H9 (cell line): ENCODE data around the gene PHF10. TPM values are rescaled to one million over a fixed set of nuclear protein-coding genes. Genes with fewer than 3 reads are reported as not detected.

ENCODE experiments used
- DNase-seq: peaks from one replicate; pipeline ENCODE4 v3.0.0-alpha.2; 2017
- H2AFZ ChIP-seq: one replicate; pipeline ENCODE4 v1.6.1; 2013; ENCODE audit warnings: mild to moderate bottlenecking, low read length, control low read depth, moderate library complexity
- H2AK5ac ChIP-seq: 2 replicates; pipeline ENCODE4 v1.6.1; 2013; ENCODE audit warnings: low read length, control low read depth, mixed read lengths; ENCODE audit not compliant: insufficient read length
- H2BK120ac ChIP-seq: one replicate; pipeline ENCODE4 v1.6.1; 2013; ENCODE audit warnings: low read depth, mild to moderate bottlenecking, low read length, control low read depth, inconsistent platforms; ENCODE audit not compliant: poor library complexity, severe bottlenecking
- H2BK12ac ChIP-seq: 2 replicates; pipeline ENCODE4 v1.6.1; 2013; ENCODE audit warnings: low read length, control low read depth, mixed read lengths, low read depth; ENCODE audit not compliant: insufficient read length
- H2BK15ac ChIP-seq: 2 replicates; pipeline ENCODE4 v1.6.1; 2013; ENCODE audit warnings: low read depth, low read length, control low read depth
- H2BK20ac ChIP-seq: one replicate; pipeline ENCODE4 v1.6.1; 2013; ENCODE audit warnings: low read depth, mild to moderate bottlenecking, low read length, control low read depth, inconsistent platforms; ENCODE audit not compliant: poor library complexity, severe bottlenecking
- H2BK5ac ChIP-seq: 2 replicates; pipeline ENCODE4 v1.6.1; 2013; ENCODE audit warnings: low read length, control low read depth, mixed read lengths; ENCODE audit not compliant: insufficient read length
- H3K14ac ChIP-seq: 2 replicates; pipeline ENCODE4 v1.6.1; 2013; ENCODE audit warnings: low read length, control low read depth; ENCODE audit not compliant: insufficient read depth
- H3K18ac ChIP-seq: 2 replicates; pipeline ENCODE4 v1.6.1; 2013; ENCODE audit warnings: low read depth, mild to moderate bottlenecking, mixed read lengths, low read length, control low read depth; ENCODE audit not compliant: insufficient read length
- H3K23ac ChIP-seq: 2 replicates; pipeline ENCODE4 v1.6.1; 2013; ENCODE audit warnings: low read length, control low read depth, mixed read lengths, low read depth; ENCODE audit not compliant: insufficient read length
- H3K23me2 ChIP-seq: 2 replicates; pipeline ENCODE4 v1.6.1; 2013; ENCODE audit warnings: low read depth, mild to moderate bottlenecking, mixed read lengths, low read length, control low read depth; ENCODE audit not compliant: insufficient read length, poor library complexity, severe bottlenecking
- H3K27ac ChIP-seq: 2 replicates; pipeline ENCODE4 v1.5.1; 2013; ENCODE audit warnings: low read length, control low read depth, mixed read lengths, low read depth; ENCODE audit not compliant: insufficient read length
- H3K27me3 ChIP-seq: 2 replicates; pipeline ENCODE4 v1.6.1; 2013; ENCODE audit warnings: low read length, control low read depth, inconsistent platforms; ENCODE audit not compliant: insufficient read depth
- H3K4ac ChIP-seq: 2 replicates; pipeline ENCODE4 v1.6.1; 2013; ENCODE audit warnings: low read depth, mild to moderate bottlenecking, control low read depth, inconsistent platforms, low read length, moderate library complexity
- H3K4me1 ChIP-seq: 2 replicates; pipeline ENCODE4 v1.6.1; 2013; ENCODE audit warnings: low read length, control low read depth, inconsistent platforms; ENCODE audit not compliant: insufficient read depth
- H3K4me2 ChIP-seq: 2 replicates; pipeline ENCODE4 v1.6.1; 2013; ENCODE audit warnings: low read length, control low read depth, mixed read lengths; ENCODE audit not compliant: insufficient read length, insufficient read depth
- H3K56ac ChIP-seq: 2 replicates; pipeline ENCODE4 v1.6.1; 2013; ENCODE audit warnings: low read depth, mild to moderate bottlenecking, mixed read lengths, low read length, control low read depth; ENCODE audit not compliant: insufficient read length
- H3K79me1 ChIP-seq: 2 replicates; pipeline ENCODE4 v1.6.1; 2013; ENCODE audit warnings: low read depth, mild to moderate bottlenecking, moderate library complexity, low read length, control low read depth, inconsistent platforms; ENCODE audit not compliant: insufficient read depth, poor library complexity, severe bottlenecking
- H3K79me2 ChIP-seq: 2 replicates; pipeline ENCODE4 v1.6.1; 2013; ENCODE audit warnings: low read length, control low read depth, inconsistent platforms; ENCODE audit not compliant: insufficient read depth
- H3K9ac ChIP-seq: 2 replicates; pipeline ENCODE4 v1.6.1; 2013; ENCODE audit warnings: low read length, control low read depth, mixed read lengths; ENCODE audit not compliant: insufficient read length; ENCODE audit errors: extremely low read depth
- H3K9me3 ChIP-seq: one replicate; pipeline ENCODE4 v1.6.1; 2013; ENCODE audit warnings: low read depth, low read length, inconsistent platforms; ENCODE audit not compliant: control insufficient read depth
- H3T11ph ChIP-seq: one replicate; pipeline ENCODE4 v1.6.1; 2013; ENCODE audit warnings: mild to moderate bottlenecking, low read length, control low read depth, inconsistent platforms
- H4K20me1 ChIP-seq: one replicate; pipeline ENCODE4 v1.6.1; 2013; ENCODE audit not compliant: control insufficient read depth, insufficient read length, insufficient read depth
- H4K5ac ChIP-seq: 2 replicates; pipeline ENCODE4 v1.6.1; 2013; ENCODE audit warnings: low read depth, mild to moderate bottlenecking, mixed read lengths, low read length, control low read depth; ENCODE audit not compliant: insufficient read length
- H4K8ac ChIP-seq: replicated peaks from 2 replicates; pipeline ENCODE4 v1.6.1; 2013; ENCODE audit warnings: low read length, control low read depth, mixed read lengths, low read depth; ENCODE audit not compliant: insufficient read length
- H4K91ac ChIP-seq: 2 replicates; pipeline ENCODE4 v1.6.1; 2013; ENCODE audit warnings: low read depth, mild to moderate bottlenecking, moderate library complexity, mixed read lengths, low read length, control low read depth; ENCODE audit not compliant: insufficient read length
- H3K27ac Mint-ChIP-seq, 3 experiments: 2 replicates in 2 of 3; 3 replicates in 1 of 3; pipeline ENCODE4 v1.8.0; 2020 to 2021; ENCODE audit warnings: mixed read lengths in 3 of 3, mild to moderate bottlenecking in 1 of 3, moderate library complexity in 1 of 3
- H3K27me3 Mint-ChIP-seq: 2 replicates; pipeline ENCODE4 v1.8.0; 2021; ENCODE audit warnings: low read depth, mild to moderate bottlenecking, moderate library complexity, mixed read lengths
- H3K36me3 Mint-ChIP-seq, 3 experiments: 2 replicates in 2 of 3; 3 replicates in 1 of 3; pipeline ENCODE4 v1.8.0; 2020 to 2021; ENCODE audit warnings: low read depth in 3 of 3, mixed read lengths in 3 of 3; ENCODE audit not compliant: insufficient read depth in 1 of 3
- H3K4me1 Mint-ChIP-seq, 2 experiments: 2 replicates each; pipeline ENCODE4 v1.8.0; 2020; ENCODE audit warnings: mixed read lengths in 2 of 2
- H3K4me3 Mint-ChIP-seq, 2 experiments: 2 replicates in 1 of 2; 3 replicates in 1 of 2; pipeline ENCODE4 v1.8.0; 2020 to 2021; ENCODE audit warnings: mild to moderate bottlenecking in 2 of 2, mixed read lengths in 2 of 2, moderate library complexity in 1 of 2
- H3K9me3 Mint-ChIP-seq, 2 experiments: 2 replicates in 1 of 2; 3 replicates in 1 of 2; pipeline ENCODE4 v1.8.0; 2020; ENCODE audit warnings: mild to moderate bottlenecking in 2 of 2, mixed read lengths in 2 of 2, moderate library complexity in 1 of 2
- WGBS: extraction: QIAGEN DNeasy Blood & Tissue Kit; methylation state at CpG from one replicate; pipeline ENCODE4 v1.1.7; 2013; ENCODE audit warnings: missing lambda C conversion rate, low lambda C conversion rate, mixed read lengths; ENCODE audit not compliant: insufficient read length; ENCODE audit errors: extremely low coverage; 5-methylcytosine and 5-hydroxymethylcytosine counted together
- total RNA-seq: library from RNA; stranded (reverse); gene quantifications from 2 replicates; pipeline ENCODE4 v1.2.1, GENCODE V29; 2021
- TF ChIP-seq, protein P1 (sequence below): fragments of 200-600 bp; sonication (generic); conservative IDR thresholded peaks from 3 replicates; pipeline ENCODE4 v1.8.0; 2021; ENCODE audit warnings: antibody characterized with exemption, mild to moderate bottlenecking

The PHF10 gene
- total RNA-seq, 1 experiment from 2014 or later, result 59.0 TPM

DNA sequence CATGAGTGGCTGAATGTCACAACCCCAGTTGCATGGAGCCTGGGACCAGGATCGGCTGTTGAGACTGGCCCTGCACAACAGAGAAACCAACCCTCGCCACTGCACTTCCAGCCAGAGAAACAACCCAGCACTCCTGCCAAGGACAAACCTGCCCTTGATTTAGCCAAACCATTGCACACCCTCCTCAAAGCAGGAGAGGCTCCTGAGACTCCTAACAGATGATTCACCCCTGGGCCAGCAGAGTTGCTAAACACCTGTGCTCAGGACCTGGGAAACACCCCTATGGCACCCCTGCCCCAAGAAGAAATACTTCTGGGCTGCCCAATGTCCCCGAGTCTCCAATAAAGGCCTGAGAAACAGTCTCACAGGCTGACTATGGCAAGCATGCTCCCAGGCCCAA, 40.2 kb downstream of the PHF10 start:
- H2BK12ac ChIP-seq, result no peak overlapping the region
- no peak overlapping the region for H3K14ac ChIP-seq
- H3K36me3 Mint-ChIP-seq, result peaks cover 68 to 78% (median 76%) of the 10 kb centered on the region in 3 experiments
- no peak overlapping the region for H3K4ac ChIP-seq
- H4K91ac ChIP-seq, result no peak overlapping the region
- no peak overlapping the region for H4K8ac ChIP-seq
- no peak overlapping the region for H3T11ph ChIP-seq
- no peak overlapping the region for H4K5ac ChIP-seq
- no peak overlapping the region for H2BK120ac ChIP-seq
- no peaks in the 10 kb centered on the region for H3K27me3 Mint-ChIP-seq
- H2AFZ ChIP-seq, result no peak overlapping the region
- peaks cover 13 to 14% of the 10 kb centered on the region in 2 experiments for H3K9me3 Mint-ChIP-seq
- no peak overlapping the region for H2BK20ac ChIP-seq
- no CpG with 5 or more reads among the region's 3 CpGs for WGBS
- H3K9me3 ChIP-seq, result no peaks in the 10 kb centered on the region
- H3K79me1 ChIP-seq, result peaks cover 12% of the 10 kb centered on the region
- no peak overlapping the region for H3K18ac ChIP-seq
- H3K4me2 ChIP-seq, result no peak overlapping the region
- peak overlapping the region in 2 of 3 experiments; percentile 32 to 81; a peak in 3 of 7 replicates for H3K27ac Mint-ChIP-seq
- peaks cover 4% of the 10 kb centered on the region; the same call in 1 of the 2 replicates for H3K79me2 ChIP-seq
- H3K4me1 Mint-ChIP-seq, result no peaks in the 10 kb centered on the region
- DNase-seq, result no peak
- no peaks in the 10 kb centered on the region for H3K27me3 ChIP-seq
- H2BK5ac ChIP-seq, result no peak overlapping the region
- H3K27ac ChIP-seq, result no peak overlapping the region
- no peak overlapping the region for H2BK15ac ChIP-seq
- H3K56ac ChIP-seq, result no peak overlapping the region
- TF ChIP-seq, protein P1, sequence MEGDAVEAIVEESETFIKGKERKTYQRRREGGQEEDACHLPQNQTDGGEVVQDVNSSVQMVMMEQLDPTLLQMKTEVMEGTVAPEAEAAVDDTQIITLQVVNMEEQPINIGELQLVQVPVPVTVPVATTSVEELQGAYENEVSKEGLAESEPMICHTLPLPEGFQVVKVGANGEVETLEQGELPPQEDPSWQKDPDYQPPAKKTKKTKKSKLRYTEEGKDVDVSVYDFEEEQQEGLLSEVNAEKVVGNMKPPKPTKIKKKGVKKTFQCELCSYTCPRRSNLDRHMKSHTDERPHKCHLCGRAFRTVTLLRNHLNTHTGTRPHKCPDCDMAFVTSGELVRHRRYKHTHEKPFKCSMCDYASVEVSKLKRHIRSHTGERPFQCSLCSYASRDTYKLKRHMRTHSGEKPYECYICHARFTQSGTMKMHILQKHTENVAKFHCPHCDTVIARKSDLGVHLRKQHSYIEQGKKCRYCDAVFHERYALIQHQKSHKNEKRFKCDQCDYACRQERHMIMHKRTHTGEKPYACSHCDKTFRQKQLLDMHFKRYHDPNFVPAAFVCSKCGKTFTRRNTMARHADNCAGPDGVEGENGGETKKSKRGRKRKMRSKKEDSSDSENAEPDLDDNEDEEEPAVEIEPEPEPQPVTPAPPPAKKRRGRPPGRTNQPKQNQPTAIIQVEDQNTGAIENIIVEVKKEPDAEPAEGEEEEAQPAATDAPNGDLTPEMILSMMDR, result no peak
- no peaks in the 10 kb centered on the region for H3K23me2 ChIP-seq
- no peak overlapping the region for H3K9ac ChIP-seq
- H3K4me3 Mint-ChIP-seq, result no peak overlapping the region
- no peak overlapping the region for H3K23ac ChIP-seq
- H4K20me1 ChIP-seq, result no peaks in the 10 kb centered on the region
- no peak overlapping the region for H2AK5ac ChIP-seq
- H3K4me1 ChIP-seq, result no peaks in the 10 kb centered on the region
